GM12864 (cell line): ENCODE results near the gene DENND1A.

Source experiments
- DNase-seq: peaks from one replicate; pipeline ENCODE4 v3.0.0-alpha.2; 2011; ENCODE audit warnings: low read depth
- H3K4me3 ChIP-seq: 2 replicates; pipeline ENCODE4 v1.5.1; 2011; ENCODE audit warnings: mild to moderate bottlenecking, low read depth, low read length, control low read depth
- TF ChIP-seq, protein P1 (sequence below): IDR thresholded peaks from 2 replicates; pipeline ENCODE4 v1.5.1; 2011; ENCODE audit warnings: low read depth, mild to moderate bottlenecking, moderate library complexity, low read length, control low read depth, inconsistent platforms; ENCODE audit errors: missing control alignments

Gene DENND1A

GRCh38 chr9:123599781-123600180 is 330.1 kb downstream of the DENND1A start:
- TF ChIP-seq, protein P1, sequence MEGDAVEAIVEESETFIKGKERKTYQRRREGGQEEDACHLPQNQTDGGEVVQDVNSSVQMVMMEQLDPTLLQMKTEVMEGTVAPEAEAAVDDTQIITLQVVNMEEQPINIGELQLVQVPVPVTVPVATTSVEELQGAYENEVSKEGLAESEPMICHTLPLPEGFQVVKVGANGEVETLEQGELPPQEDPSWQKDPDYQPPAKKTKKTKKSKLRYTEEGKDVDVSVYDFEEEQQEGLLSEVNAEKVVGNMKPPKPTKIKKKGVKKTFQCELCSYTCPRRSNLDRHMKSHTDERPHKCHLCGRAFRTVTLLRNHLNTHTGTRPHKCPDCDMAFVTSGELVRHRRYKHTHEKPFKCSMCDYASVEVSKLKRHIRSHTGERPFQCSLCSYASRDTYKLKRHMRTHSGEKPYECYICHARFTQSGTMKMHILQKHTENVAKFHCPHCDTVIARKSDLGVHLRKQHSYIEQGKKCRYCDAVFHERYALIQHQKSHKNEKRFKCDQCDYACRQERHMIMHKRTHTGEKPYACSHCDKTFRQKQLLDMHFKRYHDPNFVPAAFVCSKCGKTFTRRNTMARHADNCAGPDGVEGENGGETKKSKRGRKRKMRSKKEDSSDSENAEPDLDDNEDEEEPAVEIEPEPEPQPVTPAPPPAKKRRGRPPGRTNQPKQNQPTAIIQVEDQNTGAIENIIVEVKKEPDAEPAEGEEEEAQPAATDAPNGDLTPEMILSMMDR = no peak
- DNase-seq = no peak
- H3K4me3 ChIP-seq = no peak overlapping the region

GRCh38 chr9:123597876-123598556 is 331.9 kb downstream of the DENND1A start:
- no peak for DNase-seq
- H3K4me3 ChIP-seq = no peak overlapping the region
- TF ChIP-seq, protein P1 = no peak

- TF ChIP-seq, protein P1 = no peak
Observed at GRCh38 chr9:123597048-123597447, 332.9 kb downstream of the DENND1A start.

DNA sequence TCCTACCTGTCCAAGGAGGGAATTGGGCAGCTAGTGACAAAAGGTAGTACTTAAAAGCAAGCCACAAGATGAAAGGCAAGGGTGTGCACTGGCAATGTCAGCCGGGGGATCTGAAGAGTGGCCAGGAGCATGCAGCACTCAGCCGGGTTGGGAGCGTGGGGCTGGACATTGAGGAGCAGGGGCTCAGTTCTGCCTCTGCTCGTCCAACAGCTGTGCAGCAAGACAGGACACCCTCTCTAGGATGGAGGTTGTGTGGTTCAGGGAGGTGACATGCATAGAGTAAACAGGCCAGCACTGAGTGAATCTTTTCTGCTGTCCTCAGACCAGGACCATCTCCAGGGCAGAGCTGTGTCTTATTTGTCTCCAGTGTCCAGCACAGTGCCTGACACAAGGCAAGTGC is 338.6 kb downstream of the DENND1A start:
- DNase-seq = no peak
- TF ChIP-seq, protein P1 = no peak

More at GRCh38 chr9:123597048-123597447, 332.9 kb downstream of the DENND1A start:
- DNase-seq = no peak
- no peak overlapping the region for H3K4me3 ChIP-seq

DNA sequence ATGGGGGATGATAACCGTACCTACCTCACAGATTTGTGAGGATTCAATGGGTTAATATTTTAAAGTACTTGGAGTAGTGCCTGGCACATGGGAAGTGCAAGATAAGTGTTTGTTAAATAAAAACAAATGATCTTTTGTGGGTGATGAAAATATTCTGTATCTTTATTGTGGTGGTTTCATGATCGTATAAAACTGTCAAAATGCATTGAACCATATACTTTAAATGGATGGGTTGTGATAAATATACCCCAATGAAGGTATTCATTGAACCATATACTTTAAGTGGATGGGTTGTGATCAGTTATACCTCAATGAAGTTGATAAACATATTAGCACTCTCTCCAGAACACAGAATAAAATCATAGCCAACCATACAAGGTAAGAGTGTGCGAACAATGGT is 339.4 kb downstream of the DENND1A start:
- TF ChIP-seq, protein P1 = no peak
- no peak for DNase-seq
- H3K4me3 ChIP-seq = no peak overlapping the region

More for the DNA sequence above, 338.6 kb downstream of the DENND1A start:
- H3K4me3 ChIP-seq = no peak overlapping the region

- TF ChIP-seq, protein P1 = no peak
- DNase-seq = no peak
- no peak overlapping the region for H3K4me3 ChIP-seq
Observed at GRCh38 chr9:123589361-123590239, 340.3 kb downstream of the DENND1A start.
